Mesothelial cell of epicardium (in vitro differentiated cells): ENCODE data around the gene PRKD3. TPM values are rescaled to one million over a fixed set of nuclear protein-coding genes. Genes with fewer than 3 reads are reported as not detected.
A peak's percentile ranks its signal among the peaks of the same experiment; 100 is the strongest.

ENCODE experiments used
- DNase-seq, 2 experiments: peaks; one replicate each; pipeline ENCODE4 v3.0.0; 2021; ENCODE audit warnings: low spot score in 2 of 2; ENCODE audit not compliant: unreplicated experiment in 2 of 2
- H3K27ac Mint-ChIP-seq: 2 replicates; pipeline ENCODE4 v1.8.0; 2021; ENCODE audit warnings: mixed read lengths
- H3K27me3 Mint-ChIP-seq: 2 replicates; pipeline ENCODE4 v1.8.0; 2021; ENCODE audit warnings: low read depth, mixed read lengths
- H3K36me3 Mint-ChIP-seq: 2 replicates; pipeline ENCODE4 v1.8.0; 2021; ENCODE audit warnings: mixed read lengths
- H3K4me1 Mint-ChIP-seq: 2 replicates; pipeline ENCODE4 v1.8.0; 2021; ENCODE audit warnings: mixed read lengths
- H3K4me3 Mint-ChIP-seq: 2 replicates; pipeline ENCODE4 v1.8.0; 2021; ENCODE audit warnings: mild to moderate bottlenecking, moderate library complexity, mixed read lengths
- H3K9me3 Mint-ChIP-seq: 2 replicates; pipeline ENCODE4 v1.8.0; 2021; ENCODE audit warnings: mixed read lengths
- CTCF ChIP-seq: fragments of 200-600 bp; sonication (generic); IDR thresholded peaks from one replicate; pipeline ENCODE4 v1.5.0; 2021; ENCODE audit warnings: antibody characterized with exemption; ENCODE audit not compliant: unreplicated experiment
- total RNA-seq: library from RNA; stranded (reverse); gene quantifications from 3 replicates; pipeline ENCODE4 v1.2.1, GENCODE V29; 2021

PRKD3 gene
- total RNA-seq, 1 donor from 2014 or later: 67.3 TPM

- Mint-ChIP-seq H3K9me3 (no peaks in the 10 kb centered on the region), H3K4me3 (peak overlapping the region; percentile 77), H3K4me1 (peaks cover 37% of the 10 kb centered on the region), H3K27me3 (no peaks in the 10 kb centered on the region), H3K27ac (peak overlapping the region; percentile 62), H3K36me3 (no peaks in the 10 kb centered on the region)
- no peak for TF ChIP-seq CTCF
- no peak for DNase-seq
These were observed 1.0 kb upstream of the PRKD3 start for GRCh38 chr2:37325625-37326071.

GRCh38 chr2:37324536-37324785 lies 172 bp downstream of the PRKD3 start:
- no peaks in the 10 kb centered on the region for H3K27me3 Mint-ChIP-seq
- no peaks in the 10 kb centered on the region for H3K9me3 Mint-ChIP-seq
- no peak for TF ChIP-seq CTCF
- H3K4me1 Mint-ChIP-seq: peaks cover 42% of the 10 kb centered on the region
- H3K4me3 Mint-ChIP-seq: peak overlapping the region; percentile 58
- H3K36me3 Mint-ChIP-seq: no peaks in the 10 kb centered on the region
- DNase-seq: no peak
- no peak overlapping the region for H3K27ac Mint-ChIP-seq

DNA sequence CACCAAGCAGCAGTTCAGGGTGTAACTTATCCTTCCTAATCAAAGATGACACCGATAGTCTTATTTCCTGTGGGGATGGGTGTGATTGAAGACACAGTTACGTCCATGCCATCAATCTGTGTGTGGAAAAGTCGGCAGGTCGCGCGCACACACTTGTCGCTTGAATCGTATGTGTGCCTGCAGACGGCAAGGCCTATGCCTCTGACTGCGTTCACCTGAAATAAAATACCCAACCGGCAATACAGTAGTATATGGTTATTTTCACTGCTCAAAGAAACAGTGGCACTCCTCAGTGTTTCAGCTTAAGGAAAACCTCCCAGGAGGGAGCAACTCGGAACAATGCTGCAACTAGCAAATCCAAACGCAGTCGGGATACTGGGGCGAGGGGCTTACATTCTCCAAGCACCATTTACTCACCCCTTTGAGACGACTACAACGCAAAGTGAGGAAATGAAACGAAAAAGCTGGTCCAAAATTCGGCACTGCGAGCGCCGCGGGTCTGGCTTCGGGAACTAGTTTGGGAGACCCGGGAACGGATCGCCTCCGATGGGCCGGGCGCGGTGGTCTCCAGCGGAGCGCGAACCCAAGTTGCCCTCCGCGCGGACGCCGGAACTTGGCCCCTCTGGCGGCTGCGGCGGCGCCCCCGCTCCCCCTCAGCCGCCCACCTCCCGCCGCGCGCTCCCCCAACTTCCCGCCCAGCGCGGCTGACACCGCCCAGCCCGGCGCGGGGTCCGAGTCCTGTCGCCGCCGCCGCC lies 675 bp downstream of the PRKD3 start:
- Mint-ChIP-seq H3K4me3 (peak overlapping the region; percentile 98), H3K4me1 (peaks cover 46% of the 10 kb centered on the region), H3K36me3 (no peaks in the 10 kb centered on the region), H3K9me3 (no peaks in the 10 kb centered on the region), H3K27me3 (no peaks in the 10 kb centered on the region), H3K27ac (peak overlapping the region; percentile 98)
- peak; percentile 24 to 52 for DNase-seq
- no peak for TF ChIP-seq CTCF

DNA sequence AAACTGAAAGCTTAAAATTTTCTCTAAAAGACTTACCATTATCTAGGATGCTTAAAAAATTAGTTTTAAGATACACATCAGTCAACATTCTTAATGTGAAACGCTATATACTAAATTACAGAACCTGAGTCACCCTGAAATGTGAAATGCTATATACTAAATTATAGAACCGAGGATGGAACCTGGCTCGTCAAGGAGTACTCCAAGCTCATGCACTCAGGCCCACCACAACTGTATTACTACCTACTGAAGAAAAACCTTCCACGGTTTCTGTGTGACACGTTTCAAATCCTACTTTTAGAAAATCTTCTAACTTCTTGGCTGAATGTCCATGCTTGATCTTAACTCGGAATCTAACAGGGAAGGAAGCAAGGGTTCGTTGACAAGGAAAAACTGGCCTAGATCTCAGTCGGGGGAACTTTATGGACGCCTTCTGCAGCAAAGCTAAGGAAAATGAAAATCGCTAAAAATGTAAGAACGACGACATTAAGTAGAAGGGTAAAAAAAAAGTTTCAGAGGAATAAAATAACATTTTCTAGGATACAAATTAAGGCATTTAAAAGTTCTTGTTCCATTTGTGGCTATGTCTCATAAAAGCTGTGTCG lies 1.4 kb downstream of the PRKD3 start:
- no peaks in the 10 kb centered on the region for H3K27me3 Mint-ChIP-seq
- DNase-seq: no peak
- no peaks in the 10 kb centered on the region for H3K9me3 Mint-ChIP-seq
- peak overlapping the region; percentile 98 for H3K4me3 Mint-ChIP-seq
- peak overlapping the region; percentile 98 for H3K27ac Mint-ChIP-seq
- H3K36me3 Mint-ChIP-seq: no peaks in the 10 kb centered on the region
- peaks cover 53% of the 10 kb centered on the region for H3K4me1 Mint-ChIP-seq
- TF ChIP-seq CTCF: no peak

- DNase-seq: no peak
- Mint-ChIP-seq H3K4me1 (peaks cover 60% of the 10 kb centered on the region), H3K36me3 (no peaks in the 10 kb centered on the region), H3K27me3 (no peaks in the 10 kb centered on the region), H3K9me3 (no peaks in the 10 kb centered on the region), H3K4me3 (peak overlapping the region; percentile 98), H3K27ac (no peak overlapping the region)
- no peak for TF ChIP-seq CTCF
These were observed 2.3 kb downstream of the PRKD3 start for GRCh38 chr2:37322368-37322767.
